H1 (cell line): Measurements from ENCODE around the gene RELB. TPM values are rescaled to one million over a fixed set of nuclear protein-coding genes. Genes with fewer than 3 reads are reported as not detected.

Experiments
- CTCF ChIA-PET: fragments of 300-600 bp; sonication (Branson Sonifier 250); formaldehyde crosslinking; loops from one replicate; lab custom pipeline; 2021; ENCODE audit not compliant: partially characterized antibody; lab: Charles Lee
- POLR2A ChIA-PET: fragments of 300-600 bp; sonication (Branson Sonifier 250); formaldehyde crosslinking; loops from one replicate; lab custom pipeline; 2021; ENCODE audit warnings: inconsistent platforms; ENCODE audit not compliant: partially characterized antibody; lab: Charles Lee
- DNase-seq, 2 experiments: peaks; one replicate each; pipeline versions ENCODE4 v3.0.0 to v3.0.0-alpha.2; 2010 to 2022; ENCODE audit warnings: low spot score in 2 of 2, low read depth in 1 of 2, mixed read lengths in 1 of 2
- FAIRE-seq: peaks from 2 replicates; lab custom pipeline; 2011; peaks lifted over from hg19 to GRCh38; lab: Jason Lieb, UNC
- H2AFZ ChIP-seq: 2 replicates; pipeline ENCODE4 v1.8.1; 2012; ENCODE audit warnings: low read length, inconsistent platforms
- H2AK5ac ChIP-seq: 2 replicates; pipeline ENCODE4 v1.6.1; 2013; ENCODE audit warnings: low read depth, low read length
- H2BK120ac ChIP-seq: replicated peaks from 2 replicates; pipeline ENCODE3; 2013; ENCODE audit warnings: low read depth, low read length, inconsistent platforms
- H2BK12ac ChIP-seq: 2 replicates; pipeline ENCODE4 v1.6.1; 2013; ENCODE audit warnings: low read depth, low read length
- H2BK15ac ChIP-seq: 2 replicates; pipeline ENCODE4 v1.6.1; 2013; ENCODE audit warnings: low read length
- H2BK20ac ChIP-seq: 2 replicates; pipeline ENCODE4 v1.6.1; 2013; ENCODE audit warnings: low read length
- H2BK5ac ChIP-seq: 2 replicates; pipeline ENCODE4 v1.6.1; 2013; ENCODE audit warnings: low read depth, low read length
- H3K14ac ChIP-seq: 2 replicates; pipeline ENCODE4 v1.6.1; 2013; ENCODE audit warnings: inconsistent platforms; ENCODE audit not compliant: insufficient read length
- H3K18ac ChIP-seq: 2 replicates; pipeline ENCODE4 v1.6.1; 2013; ENCODE audit warnings: low read length; ENCODE audit errors: extremely low read depth
- H3K23ac ChIP-seq: 2 replicates; pipeline ENCODE4 v1.6.1; 2013; ENCODE audit warnings: inconsistent platforms; ENCODE audit not compliant: insufficient read length
- H3K23me2 ChIP-seq: 2 replicates; pipeline ENCODE4 v1.6.1; 2013; ENCODE audit warnings: low read depth, low read length
- H3K27ac ChIP-seq: 2 replicates; pipeline ENCODE4 v1.6.1; 2011; ENCODE audit warnings: low read depth, low read length, inconsistent platforms
- H3K27me3 ChIP-seq, 4 experiments: replicated peaks in 1 of 4; 1 replicate in 1 of 4; 2 replicates in 3 of 4; pipeline versions ENCODE4 v1.6.1 to v1.8.1; 2011 to 2013; ENCODE audit warnings: low read length in 3 of 4, mild to moderate bottlenecking in 3 of 4, inconsistent platforms in 2 of 4, mixed read lengths in 2 of 4, moderate library complexity in 1 of 4; ENCODE audit not compliant: control insufficient read depth in 3 of 4, insufficient read depth in 3 of 4; ENCODE audit errors: extremely low read depth in 1 of 4
- H3K36me3 ChIP-seq, 4 experiments: 2 replicates each; pipeline versions ENCODE4 v1.6.1 to v1.8.1; 2011 to 2013; ENCODE audit warnings: mild to moderate bottlenecking in 4 of 4, low read length in 3 of 4, moderate library complexity in 2 of 4, control low read depth in 1 of 4, inconsistent platforms in 1 of 4; ENCODE audit not compliant: insufficient read depth in 4 of 4, control insufficient read depth in 2 of 4
- H3K4ac ChIP-seq: replicated peaks from 2 replicates; pipeline ENCODE3; 2013; ENCODE audit warnings: low read length, low read depth, mixed read lengths, inconsistent platforms; ENCODE audit not compliant: insufficient read length
- H3K4me1 ChIP-seq, 4 experiments: replicated peaks in 1 of 4; 1 replicate in 1 of 4; 2 replicates in 3 of 4; pipeline versions ENCODE4 v1.6.1 to v1.8.1; 2011 to 2013; ENCODE audit warnings: low read length in 3 of 4, inconsistent platforms in 2 of 4, mixed read lengths in 1 of 4; ENCODE audit not compliant: insufficient read depth in 4 of 4, control insufficient read depth in 3 of 4
- H3K4me2 ChIP-seq, 2 experiments: 2 replicates each; pipeline versions ENCODE4 v1.6.1 to v1.8.1; 2011 to 2013; ENCODE audit warnings: low read depth in 2 of 2, low read length in 2 of 2, control low read depth in 1 of 2, inconsistent platforms in 1 of 2, mild to moderate bottlenecking in 1 of 2; ENCODE audit not compliant: insufficient read depth in 1 of 2
- H3K4me3 ChIP-seq, 4 experiments: fragments of 200-600, 300-600 bp in 1 of 4; sonication (generic), shearing (Covaris generic), sonication (Bioruptor Twin) in 1 of 4; 2 replicates each; pipeline versions ENCODE4 v1.5.1 to v1.8.1; 2011 to 2016; ENCODE audit warnings: low read length in 4 of 4, low read depth in 3 of 4, control low read depth in 2 of 4, inconsistent platforms in 2 of 4, mild to moderate bottlenecking in 2 of 4, mixed read lengths in 1 of 4, moderate library complexity in 1 of 4; ENCODE audit not compliant: insufficient read depth in 2 of 4; ENCODE audit errors: extremely low read depth in 1 of 4
- H3K56ac ChIP-seq: replicated peaks from 2 replicates; pipeline ENCODE3; 2013; ENCODE audit warnings: low read depth, mild to moderate bottlenecking, mixed read lengths, low read length, inconsistent platforms; ENCODE audit not compliant: insufficient read length
- H3K79me1 ChIP-seq: 2 replicates; pipeline ENCODE4 v1.6.1; 2013; ENCODE audit warnings: low read depth, low read length, control low read depth
- H3K79me2 ChIP-seq, 2 experiments: 2 replicates each; pipeline versions ENCODE4 v1.6.1 to v1.8.1; 2012 to 2013; ENCODE audit warnings: low read length in 2 of 2, mild to moderate bottlenecking in 2 of 2, inconsistent platforms in 1 of 2; ENCODE audit not compliant: insufficient read depth in 2 of 2, control insufficient read depth in 1 of 2
- H3K9ac ChIP-seq, 4 experiments: replicated peaks in 1 of 4; 1 replicate in 1 of 4; 2 replicates in 3 of 4; pipeline versions ENCODE4 v1.6.1 to v1.8.1; 2011 to 2013; ENCODE audit warnings: low read depth in 3 of 4, low read length in 3 of 4, control low read depth in 2 of 4, mild to moderate bottlenecking in 2 of 4, moderate library complexity in 2 of 4, inconsistent platforms in 1 of 4; ENCODE audit errors: extremely low read depth in 1 of 4
- H3K9me3 ChIP-seq, 2 experiments: 2 replicates each; pipeline versions ENCODE4 v1.6.1 to v1.8.1; 2012 to 2013; ENCODE audit warnings: mild to moderate bottlenecking in 2 of 2, moderate library complexity in 2 of 2, control low read depth in 1 of 2, inconsistent platforms in 1 of 2, low read depth in 1 of 2, low read length in 1 of 2, mixed read lengths in 1 of 2; ENCODE audit not compliant: insufficient read depth in 2 of 2
- H4K20me1 ChIP-seq, 2 experiments: replicated peaks in 1 of 2; 2 replicates each; pipeline versions ENCODE3 to v1.8.1; 2011 to 2013; ENCODE audit warnings: inconsistent platforms in 2 of 2, low read length in 2 of 2, mild to moderate bottlenecking in 1 of 2; ENCODE audit not compliant: insufficient read depth in 2 of 2, control insufficient read depth in 1 of 2
- H4K5ac ChIP-seq: 2 replicates; pipeline ENCODE4 v1.6.1; 2013; ENCODE audit warnings: low read length, low read depth, mixed read lengths, inconsistent platforms; ENCODE audit not compliant: insufficient read length
- H4K8ac ChIP-seq: 2 replicates; pipeline ENCODE4 v1.8.0; 2013; ENCODE audit warnings: mild to moderate bottlenecking, moderate library complexity, low read length, inconsistent platforms; ENCODE audit not compliant: insufficient read depth; ENCODE audit errors: extremely low read depth
- H4K91ac ChIP-seq: replicated peaks from 2 replicates; pipeline ENCODE3; 2013; ENCODE audit warnings: low read length, mixed read lengths, inconsistent platforms; ENCODE audit not compliant: insufficient read length
- EP300 ChIP-seq, 2 experiments: IDR thresholded peaks; 1 replicate in 1 of 2; 2 replicates in 1 of 2; pipeline ENCODE4 v1.6.1; 2011 to 2012; ENCODE audit warnings: low read depth in 2 of 2, low read length in 2 of 2, mild to moderate bottlenecking in 2 of 2, borderline replicate concordance in 1 of 2, inconsistent platforms in 1 of 2, moderate library complexity in 1 of 2
- EZH2 ChIP-seq: fragments of 200-600 bp; sonication (generic); IDR thresholded peaks from 2 replicates; pipeline ENCODE4 v1.7.1; 2012; ENCODE audit warnings: low read depth, mild to moderate bottlenecking, moderate library complexity, low read length, inconsistent platforms; ENCODE audit not compliant: severe bottlenecking
- FOSL1 ChIP-seq: IDR thresholded peaks from 2 replicates; pipeline ENCODE4 v1.6.1; 2011; ENCODE audit warnings: mild to moderate bottlenecking, low read depth, low read length, moderate library complexity; ENCODE audit not compliant: insufficient read depth
- POU5F1 ChIP-seq: IDR thresholded peaks from 2 replicates; pipeline ENCODE4 v1.6.1; 2011; ENCODE audit warnings: low read depth, mild to moderate bottlenecking, low read length, moderate library complexity
- RAD21 ChIP-seq, 2 experiments: IDR thresholded peaks in 1 of 2; conservative IDR thresholded peaks in 1 of 2; 2 replicates each; pipeline ENCODE4 v1.6.1; 2011; ENCODE audit warnings: low read depth in 2 of 2, low read length in 2 of 2, improper control_type of control experiment in 1 of 2, inconsistent platforms in 1 of 2, mild to moderate bottlenecking in 1 of 2, moderate library complexity in 1 of 2
- SIN3A ChIP-seq, 2 experiments: IDR thresholded peaks in 1 of 2; conservative IDR thresholded peaks in 1 of 2; 2 replicates each; pipeline ENCODE4 v1.6.1; 2011 to 2012; ENCODE audit warnings: low read length in 2 of 2, improper control_type of control experiment in 1 of 2, low read depth in 1 of 2, mild to moderate bottlenecking in 1 of 2
- SIX5 ChIP-seq: IDR thresholded peaks from 2 replicates; pipeline ENCODE4 v1.6.1; 2011; ENCODE audit warnings: mild to moderate bottlenecking, low read depth, low read length
- SP4 ChIP-seq: IDR thresholded peaks from 2 replicates; pipeline ENCODE4 v1.6.1; 2012; ENCODE audit warnings: low read length, inconsistent platforms
- WGBS, 2 experiments: shearing (Covaris generic) in 1 of 2; methylation state at CpG; one replicate each; pipeline versions ENCODE4 v1.1.6 to v1.1.7; 2013 to 2015; ENCODE audit warnings: low lambda C conversion rate in 2 of 2, mixed read lengths in 2 of 2, inconsistent platforms in 1 of 2, low coverage in 1 of 2, missing lambda C conversion rate in 1 of 2; ENCODE audit not compliant: insufficient replicate concordance in 2 of 2, insufficient coverage in 1 of 2, insufficient read length in 1 of 2; ENCODE audit errors: extremely low coverage in 1 of 2, missing lambda C conversion rate in 1 of 2; 5-methylcytosine and 5-hydroxymethylcytosine counted together
- polyA plus RNA-seq, 7 experiments: library from polyadenylated mRNA; depleted of rRNA in 3 of 7; stranded (reverse) in 5 of 7; unstranded in 2 of 7; fragments of >200 nt in 5 of 7; fragments of 200-250 nt in 2 of 7; gene quantifications; 1 replicate in 5 of 7; 2 replicates in 1 of 7; 4 replicates in 1 of 7; pipeline versions ENCODE4 v1.2.1 to v1.2.3, GENCODE V29; 2011 to 2013; ENCODE audit warnings: missing spikeins in 2 of 7, mixed read lengths in 2 of 7
- total RNA-seq: library from RNA; stranded (reverse); fragmentation: NEBNext Ultra II Directional; extraction: Animal tissue kit (Norgen Biotek cat#: 25700); gene quantifications from 2 replicates; pipeline ENCODE4 v1.2.1, GENCODE V29; 2021

The RELB gene
- total and polyA plus RNA-seq, 2 of the 8 experiments (the other 6 are each of a cell fraction or from before 2014, with no cell fraction given): 10.0 to 13.1 TPM

DNA sequence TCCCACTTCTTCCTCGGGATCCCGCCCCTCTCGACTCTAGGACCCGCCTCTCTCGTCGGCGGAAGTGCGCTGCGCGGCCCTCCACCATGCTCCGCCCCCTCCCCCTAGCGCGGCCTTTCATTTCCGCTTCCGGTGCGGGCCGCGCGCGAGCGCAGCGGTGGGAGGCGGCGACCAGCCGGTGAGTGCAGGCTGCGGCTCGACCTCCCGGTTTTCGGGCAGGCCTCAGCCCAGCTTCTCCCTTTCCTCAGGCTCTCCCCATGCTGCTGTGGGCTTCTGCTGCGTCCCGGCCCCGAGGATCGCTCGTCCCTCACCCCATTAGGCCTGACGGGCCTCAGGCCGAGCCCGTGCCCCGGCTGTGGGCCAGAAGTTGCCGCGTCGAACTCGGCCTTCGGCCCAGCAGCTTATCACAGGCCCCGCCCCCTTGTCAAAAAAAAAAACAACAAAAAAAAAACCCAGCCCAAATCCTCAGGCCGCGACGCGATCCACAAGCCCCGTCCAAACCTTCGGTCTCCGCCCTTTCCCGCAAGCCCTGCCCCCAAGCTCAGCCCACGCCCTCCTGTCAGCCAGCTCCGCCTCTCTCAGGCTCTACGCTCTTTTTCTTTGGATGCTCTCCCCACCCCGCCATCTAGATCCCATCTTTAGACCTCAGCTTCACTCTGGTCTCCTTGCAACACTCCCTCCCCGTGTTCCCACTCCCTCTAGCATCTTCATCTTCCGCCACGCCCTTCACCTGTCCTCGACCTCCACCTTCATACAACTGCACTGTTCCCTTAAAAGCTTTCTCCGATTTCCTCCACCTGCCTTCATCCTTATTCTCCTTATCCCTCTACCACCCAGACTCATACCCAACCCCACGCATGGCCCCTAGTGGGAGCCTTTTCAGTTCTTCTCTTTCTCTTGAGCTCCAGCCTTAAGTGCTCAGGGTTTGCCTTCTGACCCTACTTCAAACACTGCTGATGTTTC, 37.9 kb downstream of the RELB start, which contains the start of gene CLASRP:
Gene CLASRP (plus strand): TSS at position 115 of the 963 bp plus-strand sequence. CDS start 1,168 bp downstream, outside the sequence.
- H3K79me1 ChIP-seq: peaks cover 14% of the 10 kb centered on the region
- no peak within 1 kb of the TSS for H3K23ac ChIP-seq
- no peak within 1 kb of the TSS for H2BK20ac ChIP-seq
- H3K27ac ChIP-seq: peak within 1 kb of the TSS; percentile 67
- peak in 1 of 2 experiments; percentile 92 for DNase-seq
- peak within 1 kb of the TSS; percentile 60; the same call in 1 of the 2 replicates for H2BK5ac ChIP-seq
- H3K27me3 ChIP-seq: no peaks in the 10 kb centered on the region
- H3K4me3 ChIP-seq: peak within 1 kb of the TSS; percentile 85 to 95 (median 94)
- H4K91ac ChIP-seq: peak within 1 kb of the TSS; percentile 89
- no peak within 1 kb of the TSS for H2AK5ac ChIP-seq
- 9% methylated on average over 29 of the region's 62 CpGs; no CpG with 5 or more reads in 1 of the 2 experiments for WGBS, 2 experiments
- no peak within 1 kb of the TSS for H2AFZ ChIP-seq
- no peak within 1 kb of the TSS for H3K14ac ChIP-seq
- no peak within 1 kb of the TSS for H2BK15ac ChIP-seq
- peak within 1 kb of the TSS; percentile 94 for H3K4ac ChIP-seq
- no peak within 1 kb of the TSS for H2BK120ac ChIP-seq
- H4K8ac ChIP-seq: peak within 1 kb of the TSS; percentile 78
- peak within 1 kb of the TSS; percentile 39 for H4K5ac ChIP-seq
- no peak within 1 kb of the TSS for H3K18ac ChIP-seq
- peaks cover 10 to 25% of the 10 kb centered on the region in 2 experiments for H3K79me2 ChIP-seq
- H3K9me3 ChIP-seq: no peaks in the 10 kb centered on the region
- H4K20me1 ChIP-seq: peaks cover 10 to 16% of the 10 kb centered on the region in 2 experiments
- peak within 1 kb of the TSS; percentile 85 to 89 for H3K4me2 ChIP-seq
- no peak within 1 kb of the TSS for H2BK12ac ChIP-seq
- H3K4me1 ChIP-seq: peaks cover 0 to 7% (median 4%) of the 10 kb centered on the region in 4 experiments; a peak in 6 of 7 replicates
- no peak for FAIRE-seq
- peaks cover 7 to 39% (median 22%) of the 10 kb centered on the region in 4 experiments for H3K36me3 ChIP-seq
- peaks cover 2% of the 10 kb centered on the region for H3K23me2 ChIP-seq
- H3K56ac ChIP-seq: no peak within 1 kb of the TSS
- ChIA-PET CTCF (interaction anchor here (0.7 to 9.7 kb wide), 16 partner anchors 12 to 144 kb away, joined by 3 to 85 read pairs (median 3); no protein-coding TSS in a partner anchor), POLR2A (interaction anchor here (0.5 to 2.2 kb wide), 26 partner anchors 8 to 332 kb away, joined by 3 to 11 read pairs (median 3); partner anchors contain the start of genes APOE, CLPTM1, PPP1R37 and TOMM40)
- peak within 1 kb of the TSS; percentile 74 to 91 (median 84) for H3K9ac ChIP-seq
- TF ChIP-seq SIN3A (conservative IDR thresholded peaks at IDR 0.05 in 1 of 2, IDR thresholded peaks at IDR 0.05 in 1 of 2; ENCODE audit: low read depth in 1 of 2, low read length in 2 of 2) (peak; percentile 20 to 63; a peak in 2 of 4 replicates), SP4 (no peak), FOSL1 (no peak), RAD21 (IDR thresholded peaks at IDR 0.05 in 1 of 2, conservative IDR thresholded peaks at IDR 0.05 in 1 of 2; ENCODE audit: low read depth in 2 of 2, low read length in 2 of 2) (no peak), SIX5 (no peak), EZH2 (no peak), EP300 (IDR thresholded peaks at IDR 0.05; ENCODE audit: borderline replicate concordance in 1 of 2, low read depth in 2 of 2, low read length in 2 of 2) (no peak), POU5F1 (no peak)
